Smooth muscle cell (in vitro differentiated cells): ENCODE results near the gene NFASC. TPM values are rescaled to one million over a fixed set of nuclear protein-coding genes. Genes with fewer than 3 reads are reported as not detected.

Source experiments
- DNase-seq: peaks from one replicate; lab custom pipeline; 2025; ENCODE audit not compliant: unreplicated experiment; lab: John Stamatoyannopoulos, UW
- H2AFZ ChIP-seq: fragments of 200-600 bp; sonication (generic); 2 replicates; pipeline ENCODE4 v1.6.0; 2016; ENCODE audit warnings: antibody characterized with exemption, low read depth, mild to moderate bottlenecking
- H3F3A ChIP-seq: fragments of 200-600 bp; sonication (generic); 2 replicates; pipeline ENCODE4 v1.6.0; 2017; ENCODE audit warnings: antibody characterized with exemption, low read depth
- H3K27ac ChIP-seq: fragments of 200-600 bp; sonication (generic); 2 replicates; pipeline ENCODE4 v1.5.1; 2016; ENCODE audit warnings: low read depth, mild to moderate bottlenecking
- H3K27me3 ChIP-seq: fragments of 200-600 bp; sonication (generic); 2 replicates; pipeline ENCODE4 v1.6.1; 2016; ENCODE audit warnings: low read depth, mild to moderate bottlenecking
- H3K36me3 ChIP-seq: fragments of 200-600 bp; sonication (generic); 2 replicates; pipeline ENCODE4 v1.5.1; 2016; ENCODE audit warnings: low read depth
- H3K4me1 ChIP-seq: fragments of 200-600 bp; sonication (generic); 2 replicates; pipeline ENCODE4 v1.5.1; 2016; ENCODE audit warnings: low read depth
- H3K4me2 ChIP-seq: fragments of 200-600 bp; sonication (generic); 2 replicates; pipeline ENCODE4 v1.6.0; 2016; ENCODE audit warnings: mild to moderate bottlenecking
- H3K4me3 ChIP-seq: fragments of 200-600 bp; sonication (generic); 2 replicates; pipeline ENCODE4 v1.5.1; 2016; ENCODE audit warnings: mild to moderate bottlenecking
- H3K79me2 ChIP-seq: fragments of 200-600 bp; sonication (generic); 2 replicates; pipeline ENCODE4 v1.6.0; 2016; ENCODE audit warnings: low read depth, mild to moderate bottlenecking
- H3K9ac ChIP-seq: fragments of 200-600 bp; sonication (generic); 2 replicates; pipeline ENCODE4 v1.6.0; 2016; ENCODE audit warnings: low read depth
- H3K9me3 ChIP-seq: fragments of 200-600 bp; sonication (generic); replicated peaks from 2 replicates; pipeline ENCODE4 v1.5.1; 2016; ENCODE audit warnings: low read depth
- H4K20me1 ChIP-seq: fragments of 200-600 bp; sonication (generic); 2 replicates; pipeline ENCODE4 v1.6.0; 2016; ENCODE audit warnings: low read depth
- CTCF ChIP-seq: fragments of 200-600 bp; sonication (generic); IDR thresholded peaks from 2 replicates; pipeline ENCODE4 v1.5.1; 2017; ENCODE audit warnings: borderline replicate concordance, mild to moderate bottlenecking, antibody characterized with exemption; ENCODE audit not compliant: insufficient read depth, poor library complexity, severe bottlenecking
- WGBS: methylation state at CpG from one replicate; pipeline ENCODE4 v1.1.7; 2016; ENCODE audit warnings: low lambda C conversion rate; 5-methylcytosine and 5-hydroxymethylcytosine counted together
- polyA plus RNA-seq: library from polyadenylated mRNA; unstranded; fragments of >200 nt; fragmentation: Nextera tagmentation; extraction: Ambion mirVana; gene quantifications from 2 replicates; pipeline ENCODE4 v1.2.1, GENCODE V29; 2016
- total RNA-seq: library from RNA; depleted of rRNA; stranded (reverse); fragments of >200 nt; gene quantifications from 2 replicates; pipeline ENCODE4 v1.2.3, GENCODE V29; 2014

NFASC gene
- total and polyA plus RNA-seq, 2 experiments from 2014 or later = 0.09 to 0.63 TPM

- Histone ChIP-seq H3F3A (no peaks in the 10 kb centered on the region), H2AFZ (no peak overlapping the region), H3K9me3 (no peaks in the 10 kb centered on the region), H3K4me1 (no peaks in the 10 kb centered on the region), H3K27me3 (no peaks in the 10 kb centered on the region), H3K27ac (no peak overlapping the region), H3K4me2 (no peak overlapping the region), H3K4me3 (no peak overlapping the region), H3K79me2 (no peaks in the 10 kb centered on the region), H4K20me1 (no peaks in the 10 kb centered on the region), H3K9ac (no peak overlapping the region), H3K36me3 (no peaks in the 10 kb centered on the region)
- DNase-seq = no peak
- TF ChIP-seq CTCF = no peak
- WGBS = 95% methylated on average over 5 of the region's 5 CpGs
Observed at GRCh38 chr1:205053296-205053695, 182.6 kb downstream of the NFASC start.

GRCh38 chr1:205054013-205054412, 183.4 kb downstream of the NFASC start:
- no peak for TF ChIP-seq CTCF
- no peaks in the 10 kb centered on the region for H3K4me1 ChIP-seq
- no peak overlapping the region for H3K4me3 ChIP-seq
- no peaks in the 10 kb centered on the region for H3K36me3 ChIP-seq
- H2AFZ ChIP-seq = no peak overlapping the region
- DNase-seq = no peak
- WGBS = 71% methylated on average over 6 of the region's 7 CpGs
- no peaks in the 10 kb centered on the region for H3K79me2 ChIP-seq
- no peaks in the 10 kb centered on the region for H4K20me1 ChIP-seq
- no peaks in the 10 kb centered on the region for H3K9me3 ChIP-seq
- no peaks in the 10 kb centered on the region for H3F3A ChIP-seq
- H3K4me2 ChIP-seq = no peak overlapping the region
- no peak overlapping the region for H3K9ac ChIP-seq
- no peak overlapping the region for H3K27ac ChIP-seq
- no peaks in the 10 kb centered on the region for H3K27me3 ChIP-seq

DNA sequence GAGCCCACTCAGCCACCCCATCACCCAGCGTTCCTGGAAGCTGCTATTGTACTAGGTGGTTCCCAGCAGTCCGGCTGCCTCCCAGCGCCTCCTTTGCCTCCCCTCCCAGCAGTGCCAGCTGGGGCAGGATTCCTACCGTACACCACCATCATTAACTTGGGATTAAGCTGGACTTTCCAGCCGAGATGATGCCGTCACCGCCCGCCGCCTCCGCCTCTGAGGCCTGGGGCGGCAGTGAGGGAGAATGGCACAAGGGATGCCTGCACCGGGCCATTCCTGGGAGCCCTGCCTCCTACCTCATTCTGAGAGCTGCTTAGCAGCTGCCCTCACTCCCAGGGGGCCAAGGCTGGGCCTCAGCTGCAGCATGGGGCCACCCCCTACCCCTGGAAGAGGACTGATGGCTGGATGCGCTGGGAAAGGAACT, 185.5 kb downstream of the NFASC start:
- DNase-seq = no peak
- H3K27me3 ChIP-seq = no peaks in the 10 kb centered on the region
- no peak overlapping the region for H2AFZ ChIP-seq
- WGBS = 79% methylated on average over 12 of the region's 13 CpGs
- H3K36me3 ChIP-seq = no peaks in the 10 kb centered on the region
- no peaks in the 10 kb centered on the region for H3K79me2 ChIP-seq
- no peaks in the 10 kb centered on the region for H4K20me1 ChIP-seq
- no peak overlapping the region for H3K27ac ChIP-seq
- no peak overlapping the region for H3K4me3 ChIP-seq
- H3K4me2 ChIP-seq = no peak overlapping the region
- H3K4me1 ChIP-seq = no peaks in the 10 kb centered on the region
- H3F3A ChIP-seq = no peaks in the 10 kb centered on the region
- no peak overlapping the region for H3K9ac ChIP-seq
- no peak for TF ChIP-seq CTCF
- no peaks in the 10 kb centered on the region for H3K9me3 ChIP-seq

- Histone ChIP-seq H3K4me1 (no peaks in the 10 kb centered on the region), H4K20me1 (no peaks in the 10 kb centered on the region), H3K79me2 (no peaks in the 10 kb centered on the region), H2AFZ (no peak overlapping the region), H3K4me3 (no peak overlapping the region), H3F3A (no peaks in the 10 kb centered on the region), H3K27me3 (no peaks in the 10 kb centered on the region), H3K4me2 (no peak overlapping the region), H3K9me3 (no peaks in the 10 kb centered on the region), H3K9ac (no peak overlapping the region), H3K27ac (no peak overlapping the region), H3K36me3 (no peaks in the 10 kb centered on the region)
- 90% methylated on average over 6 of the region's 6 CpGs for WGBS
- no peak for DNase-seq
- no peak for TF ChIP-seq CTCF
Observed at GRCh38 chr1:205056956-205057568, 186.4 kb downstream of the NFASC start.
